Measurements from ENCODE around the gene TMEM272. TPM values are rescaled to one million over a fixed set of nuclear protein-coding genes. Genes with fewer than 3 reads are reported as not detected.

Gene TMEM272
- total and polyA plus RNA-seq, 2 donors (not counting 1 experiment from before 2014, with no cell fraction given) = not detected

DNA sequence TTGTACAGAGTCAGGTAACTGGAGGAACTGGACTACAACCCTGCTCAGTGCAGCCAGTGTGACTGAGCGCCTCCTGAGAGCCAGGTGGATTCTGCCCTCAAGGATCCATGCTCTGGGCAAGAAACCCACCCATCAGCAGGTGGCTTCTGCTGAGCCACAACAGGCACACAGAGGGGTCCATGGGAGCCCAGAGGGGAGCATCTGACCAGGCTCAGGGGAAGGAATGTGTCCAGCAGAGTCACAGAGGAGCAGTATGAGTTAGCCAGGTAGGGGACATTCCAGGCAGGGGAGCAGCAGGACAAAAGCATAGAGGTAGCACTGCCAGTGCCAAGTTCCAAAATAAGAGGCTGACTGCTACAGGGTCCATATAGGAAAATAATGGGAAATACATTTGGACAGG, 60.9 kb downstream of the TMEM272 start:
- Histone ChIP-seq H3K9me3 (ENCODE audit: control extremely low read depth in 1 of 3, control insufficient read depth in 2 of 3, insufficient read depth in 1 of 3, low read length in 2 of 3) (no peaks in the 10 kb centered on the region), H2AFZ (ENCODE audit: insufficient read depth, low read depth, low read length, poor library complexity, severe bottlenecking) (no peak overlapping the region), H3K79me2 (ENCODE audit: control insufficient read depth, insufficient read depth, low read length) (no peaks in the 10 kb centered on the region), H4K20me1 (ENCODE audit: control insufficient read depth, insufficient read depth, low read length, poor library complexity, severe bottlenecking) (no peaks in the 10 kb centered on the region), H3K4me2 (replicated peaks; ENCODE audit: low read depth, low read length, poor library complexity, severe bottlenecking) (no peak overlapping the region), H3K27me3 (replicated peaks in 1 of 4; ENCODE audit: control extremely low read depth in 1 of 4, control insufficient read depth in 3 of 4, insufficient read depth in 4 of 4, low read length in 3 of 4) (no peaks in the 10 kb centered on the region), H3K27ac (ENCODE audit: low read length in 2 of 2) (no peak overlapping the region), H3K36me3 (replicated peaks in 1 of 2; ENCODE audit: control extremely low read depth in 1 of 2, control insufficient read depth in 1 of 2, extremely low read depth in 1 of 2, insufficient read depth in 2 of 2, low read length in 1 of 2) (no peaks in the 10 kb centered on the region), H3K4me1 (ENCODE audit: control insufficient read depth in 2 of 2, insufficient read depth in 2 of 2, low read length in 2 of 2) (peaks cover 0 to 10% of the 10 kb centered on the region in 2 donors), H3K9ac (ENCODE audit: low read length) (no peak overlapping the region), H3K4me3 (ENCODE audit: control extremely low read depth in 1 of 5, extremely low read depth in 1 of 5, insufficient read depth in 1 of 5, low read depth in 2 of 5, low read length in 4 of 5) (no peak overlapping the region)
- ChIA-PET POLR2A (no interaction called here), CTCF (no interaction called here)
- 93% methylated on average over 1 of the region's 1 CpG for WGBS (ENCODE audit: insufficient coverage)
- H3K4me1 Mint-ChIP-seq = peaks cover 11% of the 10 kb centered on the region
- ATAC-seq (ENCODE audit: low read depth) (no peak), DNase-seq (no peak)
- no peak overlapping the region for H3K27ac Mint-ChIP-seq
- TF ChIP-seq, protein P1, sequence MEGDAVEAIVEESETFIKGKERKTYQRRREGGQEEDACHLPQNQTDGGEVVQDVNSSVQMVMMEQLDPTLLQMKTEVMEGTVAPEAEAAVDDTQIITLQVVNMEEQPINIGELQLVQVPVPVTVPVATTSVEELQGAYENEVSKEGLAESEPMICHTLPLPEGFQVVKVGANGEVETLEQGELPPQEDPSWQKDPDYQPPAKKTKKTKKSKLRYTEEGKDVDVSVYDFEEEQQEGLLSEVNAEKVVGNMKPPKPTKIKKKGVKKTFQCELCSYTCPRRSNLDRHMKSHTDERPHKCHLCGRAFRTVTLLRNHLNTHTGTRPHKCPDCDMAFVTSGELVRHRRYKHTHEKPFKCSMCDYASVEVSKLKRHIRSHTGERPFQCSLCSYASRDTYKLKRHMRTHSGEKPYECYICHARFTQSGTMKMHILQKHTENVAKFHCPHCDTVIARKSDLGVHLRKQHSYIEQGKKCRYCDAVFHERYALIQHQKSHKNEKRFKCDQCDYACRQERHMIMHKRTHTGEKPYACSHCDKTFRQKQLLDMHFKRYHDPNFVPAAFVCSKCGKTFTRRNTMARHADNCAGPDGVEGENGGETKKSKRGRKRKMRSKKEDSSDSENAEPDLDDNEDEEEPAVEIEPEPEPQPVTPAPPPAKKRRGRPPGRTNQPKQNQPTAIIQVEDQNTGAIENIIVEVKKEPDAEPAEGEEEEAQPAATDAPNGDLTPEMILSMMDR (IDR thresholded peaks at IDR 0.05) = no peak
- no peak for TF ChIP-seq EZH2 (IDR thresholded peaks at IDR 0.05; ENCODE audit: borderline replicate concordance, insufficient read depth, low read depth, low read length, poor library complexity, severe bottlenecking)
- no peaks in the 10 kb centered on the region for H3K27me3 Mint-ChIP-seq
- no peaks in the 10 kb centered on the region for H3K9me3 Mint-ChIP-seq (ENCODE audit: insufficient read depth)
- H3K4me3 Mint-ChIP-seq = no peak overlapping the region
- intact Hi-C loops (cut with micrococcal nuclease) = no loop called here

DNA sequence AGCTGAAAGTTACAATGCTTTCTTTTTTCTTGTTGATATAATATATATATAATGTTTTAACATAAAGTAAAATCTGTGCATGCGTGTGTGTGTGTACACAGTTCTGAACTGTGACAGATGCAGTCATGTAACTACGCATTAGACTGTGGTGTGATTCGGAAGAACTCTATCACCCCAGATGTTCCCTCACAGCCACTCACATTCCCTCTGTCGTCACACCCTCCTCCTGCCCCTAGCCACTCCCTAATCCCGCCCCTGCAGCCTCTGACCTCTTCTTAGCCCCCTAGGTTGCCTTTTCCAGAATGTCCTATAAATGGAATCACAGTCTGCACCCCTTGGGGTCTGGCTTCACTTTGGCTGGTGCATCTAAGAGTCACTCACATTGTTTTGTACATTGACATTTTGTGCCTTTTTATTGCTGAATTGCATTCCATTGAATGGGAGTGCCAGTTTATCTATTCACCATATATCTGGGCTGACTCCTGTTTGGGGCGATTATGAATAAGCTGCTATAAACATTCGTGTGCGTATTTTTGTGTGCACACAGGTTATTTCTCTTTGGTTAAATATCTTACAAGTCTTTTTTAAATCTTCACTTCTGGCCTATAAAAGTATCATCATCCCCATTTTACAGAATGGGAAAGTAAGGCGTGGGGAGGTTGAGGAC, 61.4 kb downstream of the TMEM272 start:
- no peak overlapping the region for H3K27ac Mint-ChIP-seq
- CTCF ChIA-PET = no interaction called here

More for the DNA sequence above, 61.4 kb downstream of the TMEM272 start:
- Histone ChIP-seq H3K4me2 (replicated peaks; ENCODE audit: low read depth, low read length, poor library complexity, severe bottlenecking) (no peak overlapping the region), H3K36me3 (replicated peaks in 1 of 2; ENCODE audit: control extremely low read depth in 1 of 2, control insufficient read depth in 1 of 2, extremely low read depth in 1 of 2, insufficient read depth in 2 of 2, low read length in 1 of 2) (no peaks in the 10 kb centered on the region), H4K20me1 (ENCODE audit: control insufficient read depth, insufficient read depth, low read length, poor library complexity, severe bottlenecking) (no peaks in the 10 kb centered on the region), H3K9ac (ENCODE audit: low read length) (no peak overlapping the region), H3K27ac (ENCODE audit: low read length in 2 of 2) (no peak overlapping the region), H3K9me3 (ENCODE audit: control extremely low read depth in 1 of 3, control insufficient read depth in 2 of 3, insufficient read depth in 1 of 3, low read length in 2 of 3) (no peaks in the 10 kb centered on the region), H3K4me3 (ENCODE audit: control extremely low read depth in 1 of 5, extremely low read depth in 1 of 5, insufficient read depth in 1 of 5, low read depth in 2 of 5, low read length in 4 of 5) (no peak overlapping the region), H3K79me2 (ENCODE audit: control insufficient read depth, insufficient read depth, low read length) (no peaks in the 10 kb centered on the region), H2AFZ (ENCODE audit: insufficient read depth, low read depth, low read length, poor library complexity, severe bottlenecking) (no peak overlapping the region), H3K27me3 (replicated peaks in 1 of 4; ENCODE audit: control extremely low read depth in 1 of 4, control insufficient read depth in 3 of 4, insufficient read depth in 4 of 4, low read length in 3 of 4) (no peaks in the 10 kb centered on the region), H3K4me1 (ENCODE audit: control insufficient read depth in 2 of 2, insufficient read depth in 2 of 2, low read length in 2 of 2) (peaks cover 0 to 10% of the 10 kb centered on the region in 2 donors)
- POLR2A ChIA-PET = interaction anchor here (0.8 kb wide), 1 partner anchor 330 kb away, joined by 3 read pairs; the partner anchor contains the start of gene INTS6
- DNase-seq = no peak
- no peaks in the 10 kb centered on the region for H3K9me3 Mint-ChIP-seq (ENCODE audit: insufficient read depth)
- peaks cover 11% of the 10 kb centered on the region for H3K4me1 Mint-ChIP-seq
- intact Hi-C loops (cut with micrococcal nuclease) = no loop called here
- no peak for ATAC-seq (ENCODE audit: low read depth)
- 95% methylated on average over 3 of the region's 9 CpGs for WGBS (ENCODE audit: insufficient coverage)
- H3K27me3 Mint-ChIP-seq = no peaks in the 10 kb centered on the region
- no peak overlapping the region for H3K4me3 Mint-ChIP-seq
- no peak for TF ChIP-seq EZH2 (IDR thresholded peaks at IDR 0.05; ENCODE audit: borderline replicate concordance, insufficient read depth, low read depth, low read length, poor library complexity, severe bottlenecking)
- TF ChIP-seq, protein P1 (IDR thresholded peaks at IDR 0.05) = no peak
